ENCODE data around the gene WSCD2. TPM values are rescaled to one million over a fixed set of nuclear protein-coding genes. Genes with fewer than 3 reads are reported as not detected.

WSCD2 gene
- total and polyA plus RNA-seq, 9 donors, result under 0.01 to 2.6 (median 0.53) TPM; not detected in 1

DNA sequence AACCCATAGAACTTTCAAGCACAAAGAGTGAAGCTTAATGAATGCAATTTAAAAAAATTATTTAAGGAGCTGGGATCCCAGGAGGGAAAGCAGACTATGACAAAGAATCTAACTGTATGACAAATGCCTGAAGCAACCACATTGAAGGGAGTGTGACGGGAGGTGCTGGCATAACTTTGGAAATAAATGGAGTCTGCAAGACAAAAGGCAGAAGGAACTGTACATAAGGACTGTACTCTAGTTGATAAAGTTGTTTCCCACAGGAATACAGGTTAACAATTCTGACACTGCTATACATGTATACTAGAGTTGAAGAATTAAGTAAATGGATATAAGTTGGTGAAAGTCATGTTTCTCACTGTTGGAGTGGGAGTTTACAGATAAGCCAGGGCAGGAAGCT, 41.2 kb upstream of the WSCD2 start:
- no peaks in the 10 kb centered on the region for H3K9me3 ChIP-seq
- WGBS, 3 donors, result 77 to 98% (median 82%) methylated on average over 1 of the region's 1 CpG
- no peak for DNase-seq

DNA sequence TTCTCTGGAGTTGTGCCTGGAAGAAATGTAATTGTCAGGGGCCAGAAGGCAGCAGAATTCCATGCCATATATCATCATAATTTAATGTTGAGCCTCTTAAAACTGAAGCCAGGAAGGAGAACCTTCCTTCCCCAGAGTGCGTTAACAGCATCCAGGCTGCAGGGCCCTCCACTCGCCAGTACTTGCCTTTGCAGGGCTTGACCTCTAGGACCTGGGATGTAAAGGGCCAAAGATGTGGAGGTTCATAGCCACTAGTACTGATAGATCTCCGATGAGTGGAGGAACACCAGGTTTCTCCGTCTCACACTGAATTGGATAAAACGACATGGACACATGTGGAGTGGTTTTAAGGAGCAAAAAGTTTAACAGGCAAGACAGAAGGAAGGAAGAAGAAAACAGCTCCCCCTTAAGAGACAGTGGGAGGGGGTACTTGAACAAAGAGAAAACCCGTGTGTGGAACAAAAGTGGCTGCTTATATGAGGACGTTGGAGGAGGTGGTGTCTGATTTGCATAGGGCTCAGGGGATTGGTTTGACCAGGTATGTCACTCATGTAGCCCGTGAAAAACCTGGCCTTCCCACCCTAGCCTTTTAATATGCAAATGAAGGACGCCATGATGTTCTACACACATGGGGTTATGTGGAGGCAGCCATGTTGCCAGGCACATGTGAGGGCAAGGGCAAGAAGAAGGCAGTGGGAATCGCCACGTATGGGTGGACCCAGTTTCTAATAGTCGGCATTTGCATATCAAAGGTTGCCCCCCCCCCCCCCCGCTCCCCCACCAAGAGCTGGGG, 38.8 kb upstream of the WSCD2 start:
- Histone ChIP-seq H3K4me1 (ENCODE audit: insufficient read depth) (no peaks in the 10 kb centered on the region), H3K27ac (no peak overlapping the region), H3K27me3 (no peaks in the 10 kb centered on the region), H3K36me3 (no peaks in the 10 kb centered on the region), H3K9me3 (no peaks in the 10 kb centered on the region), H3K4me3 (no peak overlapping the region)
- 56 to 61% (median 58%) methylated on average over 13 of the region's 13 CpGs for WGBS, 3 donors
- no peak for DNase-seq
- TF ChIP-seq POLR2A (IDR thresholded peaks at IDR 0.05) (no peak), EP300 (IDR thresholded peaks at IDR 0.05) (no peak)
- TF ChIP-seq, protein P1, sequence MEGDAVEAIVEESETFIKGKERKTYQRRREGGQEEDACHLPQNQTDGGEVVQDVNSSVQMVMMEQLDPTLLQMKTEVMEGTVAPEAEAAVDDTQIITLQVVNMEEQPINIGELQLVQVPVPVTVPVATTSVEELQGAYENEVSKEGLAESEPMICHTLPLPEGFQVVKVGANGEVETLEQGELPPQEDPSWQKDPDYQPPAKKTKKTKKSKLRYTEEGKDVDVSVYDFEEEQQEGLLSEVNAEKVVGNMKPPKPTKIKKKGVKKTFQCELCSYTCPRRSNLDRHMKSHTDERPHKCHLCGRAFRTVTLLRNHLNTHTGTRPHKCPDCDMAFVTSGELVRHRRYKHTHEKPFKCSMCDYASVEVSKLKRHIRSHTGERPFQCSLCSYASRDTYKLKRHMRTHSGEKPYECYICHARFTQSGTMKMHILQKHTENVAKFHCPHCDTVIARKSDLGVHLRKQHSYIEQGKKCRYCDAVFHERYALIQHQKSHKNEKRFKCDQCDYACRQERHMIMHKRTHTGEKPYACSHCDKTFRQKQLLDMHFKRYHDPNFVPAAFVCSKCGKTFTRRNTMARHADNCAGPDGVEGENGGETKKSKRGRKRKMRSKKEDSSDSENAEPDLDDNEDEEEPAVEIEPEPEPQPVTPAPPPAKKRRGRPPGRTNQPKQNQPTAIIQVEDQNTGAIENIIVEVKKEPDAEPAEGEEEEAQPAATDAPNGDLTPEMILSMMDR (IDR thresholded peaks at IDR 0.05), result no peak
- intact Hi-C loops (cut with DNase I), result loop anchor here in 1 of 4 donors (10.0 kb wide), 1 partner anchor 104 kb away; no protein-coding TSS in a partner anchor

More for the DNA sequence above, 41.2 kb upstream of the WSCD2 start:
- Histone ChIP-seq H3K27me3 (no peaks in the 10 kb centered on the region), H3K36me3 (no peaks in the 10 kb centered on the region), H3K4me3 (no peak overlapping the region), H3K27ac (no peak overlapping the region), H3K4me1 (ENCODE audit: insufficient read depth) (no peaks in the 10 kb centered on the region)
- TF ChIP-seq, protein P1 (IDR thresholded peaks at IDR 0.05), result no peak
- TF ChIP-seq POLR2A (IDR thresholded peaks at IDR 0.05) (no peak), EP300 (IDR thresholded peaks at IDR 0.05) (no peak)
- intact Hi-C loops (cut with DNase I), result no loop called here

DNA sequence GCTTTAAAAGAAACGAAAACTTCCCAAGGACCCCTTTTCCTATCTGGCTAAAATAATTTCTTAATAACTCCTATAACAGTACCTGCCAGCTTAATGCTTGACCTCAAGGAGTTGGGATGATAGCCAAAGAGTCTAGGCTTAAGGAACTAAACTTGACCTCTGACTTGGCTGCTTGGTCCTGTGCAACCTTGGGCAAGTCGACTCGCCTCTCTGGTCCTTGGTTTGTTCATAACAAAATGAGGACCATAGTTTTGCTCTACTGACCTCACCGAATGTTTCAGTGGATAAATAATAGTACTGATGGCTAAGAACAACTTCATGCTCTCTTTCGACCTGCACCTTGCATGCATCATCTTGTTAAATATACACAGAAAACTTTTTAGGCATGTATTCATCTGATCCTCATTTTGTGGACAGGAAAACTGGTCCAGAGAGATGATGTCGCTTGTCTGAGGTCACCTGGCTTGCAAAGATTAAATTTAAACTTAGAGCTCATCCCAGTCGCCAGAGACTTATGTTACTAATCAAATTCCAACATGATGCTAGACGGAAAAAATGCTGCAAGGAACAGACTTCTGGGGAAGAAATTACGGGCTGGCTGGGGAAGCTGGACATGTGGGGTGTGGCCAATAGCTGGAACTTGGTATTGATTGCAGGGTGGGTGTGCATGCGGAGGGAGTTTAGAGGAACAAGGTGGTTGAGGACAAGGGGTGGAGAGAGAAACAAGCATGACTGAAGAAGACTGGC, 38.0 kb upstream of the WSCD2 start:
- DNase-seq, result no peak
- WGBS, 3 donors, result 64 to 69% (median 65%) methylated on average over 10 of the region's 10 CpGs
- no peak overlapping the region for H3K27ac ChIP-seq
- intact Hi-C loops (cut with DNase I), result loop anchor here in 1 of 4 donors (10.0 kb wide), 1 partner anchor 104 kb away; no protein-coding TSS in a partner anchor
- no peaks in the 10 kb centered on the region for H3K4me1 ChIP-seq (ENCODE audit: insufficient read depth)
- H3K4me3 ChIP-seq, result no peak overlapping the region
- TF ChIP-seq EP300 (IDR thresholded peaks at IDR 0.05), result no peak
- no peak for TF ChIP-seq POLR2A (IDR thresholded peaks at IDR 0.05)
- TF ChIP-seq, protein P1 (IDR thresholded peaks at IDR 0.05), result no peak
- no peaks in the 10 kb centered on the region for H3K36me3 ChIP-seq
- H3K27me3 ChIP-seq, result no peaks in the 10 kb centered on the region
- H3K9me3 ChIP-seq, result no peaks in the 10 kb centered on the region

DNA sequence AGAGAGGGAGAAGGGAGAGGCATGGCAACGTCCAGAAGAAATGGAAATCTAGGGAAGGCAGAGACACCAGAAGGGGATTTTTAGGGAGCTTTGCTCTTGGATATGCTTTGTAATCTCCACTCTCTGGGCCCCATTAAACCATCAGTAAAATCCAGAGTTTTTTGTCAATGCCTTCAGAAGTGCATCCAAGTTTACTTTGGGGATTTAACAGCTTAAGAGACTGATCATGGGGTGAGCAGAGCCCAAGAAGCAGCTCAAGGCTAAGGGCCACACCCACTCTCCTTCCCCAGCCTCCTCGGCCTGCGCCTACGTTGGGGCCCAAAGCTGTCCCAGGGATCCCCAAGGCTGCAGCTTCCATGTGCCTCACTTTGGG, 37.4 kb upstream of the WSCD2 start:
- H3K4me3 ChIP-seq, result no peak overlapping the region
- no peaks in the 10 kb centered on the region for H3K4me1 ChIP-seq (ENCODE audit: insufficient read depth)
- H3K9me3 ChIP-seq, result no peaks in the 10 kb centered on the region
- H3K36me3 ChIP-seq, result no peaks in the 10 kb centered on the region
- no peak for DNase-seq
- no peaks in the 10 kb centered on the region for H3K27me3 ChIP-seq
- intact Hi-C loops (cut with DNase I), result loop anchor here in 1 of 4 donors (10.0 kb wide), 1 partner anchor 103 kb away; no protein-coding TSS in a partner anchor
- WGBS, 3 donors, result 58 to 65% (median 59%) methylated on average over 4 of the region's 4 CpGs
- no peak overlapping the region for H3K27ac ChIP-seq
- TF ChIP-seq EP300 (IDR thresholded peaks at IDR 0.05) (no peak), POLR2A (IDR thresholded peaks at IDR 0.05) (no peak)
- TF ChIP-seq, protein P1 (IDR thresholded peaks at IDR 0.05), result no peak

All from ovary (tissue), 9 donors.